PC-9 (cell line): ENCODE results near the gene CD22. TPM values are rescaled to one million over a fixed set of nuclear protein-coding genes. Genes with fewer than 3 reads are reported as not detected.

ENCODE experiments used
- BruUV-seq: library from RNA; stranded (reverse); fragments of 400-500 nt; replicated peaks from 2 replicates; lab custom pipeline; 2021; lab: Mats Ljungman, UMichigan
- CTCF ChIA-PET: fragments of 300-600 bp; sonication (Branson Sonifier 250); formaldehyde crosslinking; loops from one replicate; lab custom pipeline; 2022; ENCODE audit warnings: antibody characterized with exemption; lab: Charles Lee
- POLR2A ChIA-PET: fragments of 300-600 bp; sonication (Branson Sonifier 250); formaldehyde crosslinking; loops from one replicate; lab custom pipeline; 2022; ENCODE audit warnings: antibody characterized with exemption; ENCODE audit not compliant: unreplicated experiment; lab: Charles Lee
- DNase-seq, 2 experiments: peaks; one replicate each; pipeline versions ENCODE4 v3.0.0 to v3.0.0-alpha.2; 2015 to 2022; ENCODE audit warnings: mixed read lengths in 1 of 2
- H2AFZ ChIP-seq: fragments of 200-600 bp; sonication (generic); 2 replicates; pipeline ENCODE4 v1.8.1; 2017; ENCODE audit warnings: antibody characterized with exemption
- H3F3A ChIP-seq: fragments of 200-600 bp; sonication (generic); 2 replicates; pipeline ENCODE4 v1.8.1; 2017; ENCODE audit warnings: antibody characterized with exemption, mild to moderate bottlenecking, low read depth; ENCODE audit not compliant: insufficient read depth
- H3K27ac ChIP-seq: fragments of 200-600 bp; sonication (generic); 2 replicates; pipeline ENCODE4 v1.6.1; 2016; ENCODE audit warnings: mixed run types
- H3K27me3 ChIP-seq: fragments of 200-600 bp; sonication (generic); 2 replicates; pipeline ENCODE4 v1.6.1; 2016; ENCODE audit warnings: low read depth, mixed run types; ENCODE audit not compliant: insufficient read depth
- H3K36me3 ChIP-seq: fragments of 200-600 bp; sonication (generic); 2 replicates; pipeline ENCODE4 v1.6.1; 2016; ENCODE audit warnings: low read depth, mixed run types
- H3K4me1 ChIP-seq: fragments of 200-600 bp; sonication (generic); replicated peaks from 2 replicates; pipeline ENCODE4 v1.6.1; 2016; ENCODE audit warnings: mixed run types; ENCODE audit not compliant: insufficient read depth
- H3K4me2 ChIP-seq: fragments of 200-600 bp; sonication (generic); 2 replicates; pipeline ENCODE4 v1.6.1; 2017; ENCODE audit warnings: mixed run types
- H3K4me3 ChIP-seq: fragments of 200-600 bp; sonication (generic); 2 replicates; pipeline ENCODE4 v1.6.1; 2016; ENCODE audit warnings: mixed run types
- H3K79me2 ChIP-seq: fragments of 200-600 bp; sonication (generic); 2 replicates; pipeline ENCODE4 v1.6.1; 2017; ENCODE audit warnings: low read depth, mixed run types
- H3K9me2 ChIP-seq: fragments of 200-600 bp; sonication (generic); 2 replicates; pipeline ENCODE4 v1.8.1; 2017; ENCODE audit warnings: mild to moderate bottlenecking; ENCODE audit not compliant: insufficient read depth
- H3K9me3 ChIP-seq: fragments of 200-600 bp; sonication (generic); 2 replicates; pipeline ENCODE4 v1.8.1; 2016; ENCODE audit warnings: low read depth; ENCODE audit not compliant: insufficient read depth
- H4K20me1 ChIP-seq: fragments of 200-600 bp; sonication (generic); 2 replicates; pipeline ENCODE4 v1.8.1; 2017; ENCODE audit not compliant: insufficient read depth
- CTCF ChIP-seq: fragments of 200-600 bp; sonication (generic); conservative IDR thresholded peaks from 2 replicates; pipeline ENCODE4 v1.6.1; 2017; ENCODE audit warnings: mixed run types, antibody characterized with exemption, mild to moderate bottlenecking, moderate library complexity
- EZH2 ChIP-seq: fragments of 200-600 bp; sonication (generic); IDR thresholded peaks from 2 replicates; pipeline ENCODE4 v1.8.0; 2017; ENCODE audit warnings: antibody characterized with exemption, low read depth
- intact Hi-C: fragments of 100-400 bp; cut with micrococcal nuclease; formaldehyde crosslinking; loops from one replicate; pipeline ENCODE4 v1.10.0; 2022; ENCODE audit not compliant: unreplicated experiment
- total RNA-seq: library from RNA; stranded (reverse); gene quantifications from 2 replicates; pipeline ENCODE4 v1.2.3, GENCODE V29; 2021

CD22 gene
- total RNA-seq, 1 experiment from 2014 or later: 29.8 TPM

- Histone ChIP-seq H3K9me2 (no peaks in the 10 kb centered on the region), H3K9me3 (no peaks in the 10 kb centered on the region), H3K27ac (no peak overlapping the region), H3F3A (no peaks in the 10 kb centered on the region), H3K4me3 (no peak overlapping the region), H3K36me3 (no peaks in the 10 kb centered on the region), H3K4me1 (no peaks in the 10 kb centered on the region), H3K4me2 (no peak overlapping the region), H2AFZ (no peak overlapping the region), H3K79me2 (no peaks in the 10 kb centered on the region), H3K27me3 (peaks cover 22% of the 10 kb centered on the region), H4K20me1 (no peaks in the 10 kb centered on the region)
- TF ChIP-seq CTCF (no peak), EZH2 (no peak)
- DNase-seq: no peak
- intact Hi-C loops: no loop called here
- ChIA-PET CTCF (no interaction called here), POLR2A (no interaction called here)
- no TSS peak for BruUV-seq
Observed at GRCh38 chr19:35368378-35368777, 39.4 kb downstream of the CD22 start.

DNA sequence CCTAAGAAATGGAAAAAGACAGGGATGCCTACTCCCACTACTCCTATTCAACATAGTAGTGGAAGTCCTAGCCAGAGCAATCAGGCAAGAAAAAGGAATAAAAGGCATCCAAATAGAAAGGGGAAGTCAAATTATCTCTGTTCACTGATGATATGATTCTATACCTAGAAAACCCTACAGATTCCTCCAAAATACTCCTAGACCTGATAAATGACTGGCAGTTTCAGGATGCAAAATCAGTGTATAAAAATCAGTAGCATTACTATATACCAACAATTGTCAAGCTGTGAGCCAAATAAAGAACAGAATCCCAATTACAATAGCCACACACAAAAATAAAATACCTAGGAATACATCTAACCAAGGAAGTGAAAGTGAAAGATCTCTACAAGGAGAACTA, 40.5 kb downstream of the CD22 start:
- Histone ChIP-seq H3K27ac (no peak overlapping the region), H3K4me1 (no peaks in the 10 kb centered on the region), H3K9me2 (no peaks in the 10 kb centered on the region), H3F3A (0 out of 2 replicates have a peak, but pooled peaks cover 3% of the 10 kb centered on the region), H3K79me2 (no peaks in the 10 kb centered on the region), H3K9me3 (no peaks in the 10 kb centered on the region), H3K4me2 (no peak overlapping the region), H3K27me3 (peaks cover 23% of the 10 kb centered on the region), H2AFZ (no peak overlapping the region), H3K36me3 (no peaks in the 10 kb centered on the region), H4K20me1 (no peaks in the 10 kb centered on the region), H3K4me3 (no peak overlapping the region)
- BruUV-seq: no TSS peak
- intact Hi-C loops: no loop called here
- ChIA-PET POLR2A (no interaction called here), CTCF (no interaction called here)
- no peak for DNase-seq
- no peak for TF ChIP-seq CTCF
- TF ChIP-seq EZH2: no peak

DNA sequence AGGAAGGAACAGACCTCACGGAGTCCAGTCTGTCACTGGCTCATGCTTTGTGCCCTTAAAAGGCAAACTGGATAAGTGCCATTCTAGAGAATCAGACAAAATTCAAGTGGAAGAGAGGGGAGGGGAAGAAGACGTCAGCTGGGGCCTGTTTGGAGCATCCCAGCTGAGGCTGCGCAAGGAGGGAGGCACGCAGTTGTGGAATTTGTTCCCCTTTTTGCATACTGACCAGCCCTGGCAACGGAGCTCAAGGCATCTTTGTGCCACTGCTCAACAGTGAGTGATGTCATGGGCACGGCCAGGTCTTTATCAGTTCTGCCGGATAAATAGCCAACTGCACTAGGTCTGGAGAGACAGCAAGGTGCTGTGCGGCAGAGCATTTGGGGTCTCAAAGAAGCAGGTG, 41.7 kb downstream of the CD22 start, which contains the start of gene GPR42:
GPR42 (plus strand) TSS at position 347 of the 400 bp plus-strand sequence. CDS start 292 bp downstream, outside the sequence.
- Histone ChIP-seq H3K27ac (no peak within 1 kb of the TSS), H2AFZ (no peak within 1 kb of the TSS), H3F3A (0 out of 2 replicates have a peak, but pooled peaks cover 5% of the 10 kb centered on the region), H3K4me3 (no peak within 1 kb of the TSS), H3K9me2 (no peaks in the 10 kb centered on the region), H3K4me2 (no peak within 1 kb of the TSS), H4K20me1 (no peaks in the 10 kb centered on the region), H3K36me3 (no peaks in the 10 kb centered on the region), H3K27me3 (peaks cover 23% of the 10 kb centered on the region), H3K9me3 (no peaks in the 10 kb centered on the region), H3K79me2 (no peaks in the 10 kb centered on the region), H3K4me1 (no peaks in the 10 kb centered on the region)
- TF ChIP-seq EZH2 (no peak), CTCF (no peak)
- POLR2A ChIA-PET: no interaction called here
- DNase-seq: no peak
- no TSS peak for BruUV-seq
- CTCF ChIA-PET: no interaction called here
- intact Hi-C loops: no loop called here
